ENCODE data around the gene AFF4. TPM values are rescaled to one million over a fixed set of nuclear protein-coding genes. Genes with fewer than 3 reads are reported as not detected.

The AFF4 gene
- total and polyA plus RNA-seq, 2 of the 4 experiments (the other 2 are of a cell fraction): 27.3 to 57.2 TPM

DNA sequence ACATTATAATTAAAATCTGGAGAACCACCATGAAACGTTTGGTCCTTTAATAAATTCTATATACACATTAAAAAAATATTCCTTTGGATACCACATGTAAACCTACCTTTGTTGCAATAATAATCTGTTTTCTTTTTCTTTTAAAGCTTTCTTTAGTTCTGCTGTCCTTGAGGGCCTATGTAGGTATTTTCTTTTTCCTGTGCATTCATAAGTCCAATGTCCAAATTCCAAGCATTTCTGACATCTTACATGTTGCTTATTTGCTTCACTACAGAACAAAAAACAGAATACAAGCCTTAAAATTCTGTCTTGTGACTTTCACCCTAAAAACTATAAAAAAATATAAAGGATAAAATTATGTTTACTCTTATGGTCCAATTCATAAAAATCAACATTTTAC lies 43.2 kb upstream of the AFF4 start:
- no peak overlapping the region for H3K9ac ChIP-seq (ENCODE audit: low read depth, low read length)
- no peak overlapping the region for H4K5ac ChIP-seq (ENCODE audit: low read depth, low read length)
- peaks cover 12% of the 10 kb centered on the region for H3K36me3 ChIP-seq (ENCODE audit: control insufficient read depth, insufficient read depth, low read length)
- ChIA-PET POLR2A (ENCODE audit: unreplicated experiment) (interaction anchor here (0.6 kb wide), 1 partner anchor 13 kb away, joined by 5 read pairs; no protein-coding TSS in a partner anchor), CTCF (no interaction called here)
- no peak overlapping the region for H3K4ac ChIP-seq (ENCODE audit: low read depth, low read length)
- H4K91ac ChIP-seq (ENCODE audit: insufficient read depth, low read depth, low read length): no peak overlapping the region
- no peak overlapping the region for H3K56ac ChIP-seq (ENCODE audit: extremely low read depth, insufficient read depth, low read length)
- no peak overlapping the region for H3K27ac ChIP-seq (ENCODE audit: insufficient read depth, low read length)
- H3K27me3 ChIP-seq (ENCODE audit: control insufficient read depth, insufficient read depth, low read length): no peaks in the 10 kb centered on the region
- no peak overlapping the region for H2AK5ac ChIP-seq (ENCODE audit: low read depth, low read length)
- H3K4me2 ChIP-seq (ENCODE audit: low read depth, low read length): no peak overlapping the region
- no peak overlapping the region for H3K4me3 ChIP-seq (ENCODE audit: insufficient read depth, low read depth, low read length)
- no peak overlapping the region for H3K14ac ChIP-seq (replicated peaks; ENCODE audit: low read depth, low read length)
- intact Hi-C loops (cut with micrococcal nuclease): no loop called here
- no peaks in the 10 kb centered on the region for H4K20me1 ChIP-seq (ENCODE audit: insufficient read depth, low read length)
- H3K9me3 ChIP-seq (ENCODE audit: control insufficient read depth, insufficient read depth, low read length): peaks cover under 1% of the 10 kb centered on the region; the same call in 1 of the 2 replicates
- dilution Hi-C loops (cut with HindIII; ENCODE audit: low sequenced_read_pairs, unreplicated experiment): no loop called here
- H3K18ac ChIP-seq (ENCODE audit: low read depth, low read length): no peak overlapping the region
- no peak for DNase-seq
- no peak overlapping the region for H2BK15ac ChIP-seq (ENCODE audit: low read depth, low read length)
- no peak overlapping the region for H2BK5ac ChIP-seq (ENCODE audit: low read depth, low read length, poor library complexity, severe bottlenecking)
- WGBS, 2 experiments (ENCODE audit: extremely low coverage in 2 of 2, insufficient read length in 1 of 2): no CpG with 5 or more reads among the region's 1 CpG
- BruUV-seq (replicated peaks): no TSS peak
- H2BK20ac ChIP-seq (ENCODE audit: low read depth, low read length): no peak overlapping the region
- no peak for TF ChIP-seq MAZ (IDR thresholded peaks at IDR 0.05; ENCODE audit: borderline replicate concordance, low read depth, low read length)
- TF ChIP-seq CEBPB (IDR thresholded peaks at IDR 0.05; ENCODE audit: low read depth, low read length): no peak
- TF ChIP-seq RCOR1 (IDR thresholded peaks at IDR 0.05; ENCODE audit: insufficient replicate concordance, low read length): no peak
- no peak for TF ChIP-seq NFE2L2 (IDR thresholded peaks at IDR 0.05; ENCODE audit: low read depth, low read length)
- TF ChIP-seq ELK1 (IDR thresholded peaks at IDR 0.05; ENCODE audit: borderline replicate concordance, low read depth, low read length): no peak
- TF ChIP-seq POLR2A (IDR thresholded peaks at IDR 0.05; ENCODE audit: low read depth, low read length): no peak
- no peak for TF ChIP-seq CHD1 (IDR thresholded peaks at IDR 0.05; ENCODE audit: low read depth, low read length)
- no peak for TF ChIP-seq BHLHE40 (IDR thresholded peaks at IDR 0.05; ENCODE audit: low read depth, low read length)
- no peak for TF ChIP-seq RFX5 (IDR thresholded peaks at IDR 0.05; ENCODE audit: low read depth, low read length)
- no peaks in the 10 kb centered on the region for H3K4me1 ChIP-seq (ENCODE audit: control insufficient read depth, insufficient read depth, low read length)
- H2AK9ac ChIP-seq (replicated peaks; ENCODE audit: low read depth, low read length, poor library complexity): no peak overlapping the region
- peaks cover 0 to 4% of the 10 kb centered on the region in 2 experiments; a peak in 2 of 4 replicates for H3K79me1 ChIP-seq (ENCODE audit: low read depth in 1 of 2, low read length in 2 of 2)
- H4K8ac ChIP-seq (ENCODE audit: low read depth in 2 of 2, low read length in 2 of 2): no peak overlapping the region
- peak; percentile 49 for ATAC-seq (ENCODE audit: low read depth)
- no peak overlapping the region for H3K23ac ChIP-seq (ENCODE audit: low read depth, low read length)
- H2AFZ ChIP-seq (replicated peaks; ENCODE audit: low read length, poor library complexity): no peak overlapping the region
- H3K9me1 ChIP-seq (ENCODE audit: insufficient read depth, low read length): no peaks in the 10 kb centered on the region; the same call in 1 of the 2 replicates
- H2BK120ac ChIP-seq (ENCODE audit: low read depth, low read length): no peak overlapping the region
- in situ Hi-C loops (cut with MboI; ENCODE audit: low sequenced_read_pairs): no loop called here
